ENCODE data around the gene GATB.

DNA sequence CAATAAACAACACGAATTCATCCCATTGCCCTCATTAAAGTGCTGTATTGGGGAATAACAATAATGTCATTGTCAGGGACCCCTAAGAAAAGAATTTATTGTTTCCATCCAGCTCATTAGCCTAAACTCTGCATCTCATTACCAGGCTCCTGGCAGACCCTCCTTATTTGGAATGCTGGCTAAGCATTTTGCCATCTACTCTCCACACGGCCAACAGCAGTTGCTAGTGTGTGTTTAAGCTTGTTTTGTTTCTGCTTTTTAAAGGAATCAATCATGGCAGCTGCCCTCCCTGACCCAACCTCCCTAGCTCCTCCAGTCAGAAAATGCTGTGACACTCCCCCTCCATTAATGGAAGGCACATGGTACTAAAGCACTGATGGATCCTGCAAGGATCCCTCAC lies 43.5 kb downstream of the GATB start:
- TF ChIP-seq CTCF (conservative IDR thresholded peaks at IDR 0.05 in 1 of 2, IDR thresholded peaks at IDR 0.05 in 1 of 2; ENCODE audit: low read depth in 1 of 2, low read length in 2 of 2) = no peak
- TF ChIP-seq EZH2 (IDR thresholded peaks at IDR 0.05; ENCODE audit: low read length, missing control alignments) = no peak

Data from fibroblast of lung (primary cell).